ENCODE data around the gene GRIA3.
A peak's percentile ranks its signal among the peaks of the same experiment; 100 is the strongest.

Gene GRIA3

DNA sequence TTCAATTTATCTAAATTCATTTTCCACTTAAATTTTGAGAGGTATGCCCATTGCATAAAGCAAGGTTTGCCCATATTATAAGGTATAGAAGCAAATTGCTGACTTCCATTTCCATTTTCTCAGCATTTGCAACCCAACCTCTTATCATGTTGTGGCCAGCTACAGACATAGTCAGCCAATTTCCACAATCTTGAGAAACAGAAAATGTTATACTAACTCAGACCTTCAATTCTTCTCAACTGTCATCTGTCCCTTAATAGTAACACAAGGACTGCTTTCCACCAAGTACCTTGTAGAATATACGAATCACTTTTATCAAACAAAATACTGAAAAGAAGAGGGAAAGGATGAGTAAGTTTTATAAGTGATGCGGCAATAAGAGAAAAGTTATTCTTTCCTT is 11.2 kb upstream of the GRIA3 start:
- TF ChIP-seq, protein P1, sequence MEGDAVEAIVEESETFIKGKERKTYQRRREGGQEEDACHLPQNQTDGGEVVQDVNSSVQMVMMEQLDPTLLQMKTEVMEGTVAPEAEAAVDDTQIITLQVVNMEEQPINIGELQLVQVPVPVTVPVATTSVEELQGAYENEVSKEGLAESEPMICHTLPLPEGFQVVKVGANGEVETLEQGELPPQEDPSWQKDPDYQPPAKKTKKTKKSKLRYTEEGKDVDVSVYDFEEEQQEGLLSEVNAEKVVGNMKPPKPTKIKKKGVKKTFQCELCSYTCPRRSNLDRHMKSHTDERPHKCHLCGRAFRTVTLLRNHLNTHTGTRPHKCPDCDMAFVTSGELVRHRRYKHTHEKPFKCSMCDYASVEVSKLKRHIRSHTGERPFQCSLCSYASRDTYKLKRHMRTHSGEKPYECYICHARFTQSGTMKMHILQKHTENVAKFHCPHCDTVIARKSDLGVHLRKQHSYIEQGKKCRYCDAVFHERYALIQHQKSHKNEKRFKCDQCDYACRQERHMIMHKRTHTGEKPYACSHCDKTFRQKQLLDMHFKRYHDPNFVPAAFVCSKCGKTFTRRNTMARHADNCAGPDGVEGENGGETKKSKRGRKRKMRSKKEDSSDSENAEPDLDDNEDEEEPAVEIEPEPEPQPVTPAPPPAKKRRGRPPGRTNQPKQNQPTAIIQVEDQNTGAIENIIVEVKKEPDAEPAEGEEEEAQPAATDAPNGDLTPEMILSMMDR (IDR thresholded peaks at IDR 0.05), result no peak
- Mint-ChIP-seq H3K9me3 (peaks cover 38% of the 10 kb centered on the region), H3K27me3 (ENCODE audit: low read depth, poor library complexity) (no peaks in the 10 kb centered on the region), H3K4me1 (peaks cover 9% of the 10 kb centered on the region), H3K36me3 (ENCODE audit: low read depth) (no peaks in the 10 kb centered on the region), H3K4me3 (no peak overlapping the region), H3K27ac (no peak overlapping the region)
- no peak for DNase-seq

DNA sequence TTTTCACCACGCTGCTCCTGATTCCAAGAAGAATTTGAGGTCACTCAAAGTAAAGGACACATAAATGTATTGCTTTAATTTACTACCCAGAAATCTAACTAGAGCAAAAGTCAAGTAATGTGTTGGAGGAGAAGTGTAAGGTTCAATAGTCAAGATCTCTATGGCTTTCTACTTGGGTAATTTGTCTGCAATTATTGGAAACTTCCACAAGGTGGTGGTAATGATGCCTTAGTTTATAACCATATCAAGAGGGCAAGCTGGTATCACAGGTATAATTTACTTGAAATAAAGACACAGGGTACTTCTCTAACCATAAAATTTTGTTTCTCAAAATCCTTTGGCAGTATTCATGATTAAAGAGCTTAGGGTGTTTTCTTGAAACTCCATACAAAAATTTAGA is 10.2 kb upstream of the GRIA3 start:
- DNase-seq, result no peak
- Mint-ChIP-seq H3K27me3 (ENCODE audit: low read depth, poor library complexity) (no peaks in the 10 kb centered on the region), H3K4me1 (peaks cover 9% of the 10 kb centered on the region), H3K27ac (no peak overlapping the region), H3K4me3 (no peak overlapping the region), H3K36me3 (ENCODE audit: low read depth) (no peaks in the 10 kb centered on the region), H3K9me3 (peaks cover 42% of the 10 kb centered on the region)
- TF ChIP-seq, protein P1 (IDR thresholded peaks at IDR 0.05), result peak; percentile 18

DNA sequence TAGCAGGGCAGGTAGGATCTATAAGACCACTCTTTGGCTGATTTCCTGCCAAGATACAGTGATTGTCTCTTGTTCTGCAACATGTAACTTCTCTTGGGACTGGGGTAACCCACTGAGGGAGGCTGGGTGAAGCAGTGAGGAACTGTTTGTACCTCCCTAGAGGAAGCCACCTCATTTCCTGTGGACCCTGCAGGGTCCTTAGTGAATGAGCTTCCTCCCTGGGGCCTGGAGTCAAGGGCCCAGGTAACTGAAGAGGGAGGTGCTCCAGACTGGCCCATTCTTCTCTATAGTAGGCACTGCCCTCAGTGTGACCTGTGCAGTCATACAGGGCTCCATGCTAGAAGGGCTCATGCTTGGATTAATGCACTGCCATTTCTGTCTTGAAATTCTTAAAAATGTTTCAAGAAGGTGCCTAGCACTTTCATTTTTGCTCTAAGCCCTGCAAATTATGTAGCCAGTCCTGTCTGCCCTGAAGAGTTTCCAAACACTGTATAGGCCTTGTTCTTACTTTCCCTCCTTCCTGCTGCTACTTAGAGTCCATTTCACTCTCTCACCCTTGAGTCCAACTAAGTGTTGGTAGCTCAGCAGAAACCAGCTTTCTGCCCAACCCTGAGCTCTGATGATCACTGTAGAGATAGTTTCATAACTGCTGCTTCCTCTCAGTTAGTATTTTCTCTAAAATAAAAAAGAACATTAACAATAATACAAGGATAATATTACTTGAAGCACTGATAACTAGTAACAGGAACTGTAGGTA is 8.5 kb upstream of the GRIA3 start:
- Mint-ChIP-seq H3K36me3 (ENCODE audit: low read depth) (no peaks in the 10 kb centered on the region), H3K27me3 (ENCODE audit: low read depth, poor library complexity) (no peaks in the 10 kb centered on the region), H3K4me3 (no peak overlapping the region), H3K27ac (no peak overlapping the region), H3K9me3 (peaks cover 45% of the 10 kb centered on the region), H3K4me1 (no peaks in the 10 kb centered on the region)
- TF ChIP-seq, protein P1 (IDR thresholded peaks at IDR 0.05), result no peak
- no peak for DNase-seq

DNA sequence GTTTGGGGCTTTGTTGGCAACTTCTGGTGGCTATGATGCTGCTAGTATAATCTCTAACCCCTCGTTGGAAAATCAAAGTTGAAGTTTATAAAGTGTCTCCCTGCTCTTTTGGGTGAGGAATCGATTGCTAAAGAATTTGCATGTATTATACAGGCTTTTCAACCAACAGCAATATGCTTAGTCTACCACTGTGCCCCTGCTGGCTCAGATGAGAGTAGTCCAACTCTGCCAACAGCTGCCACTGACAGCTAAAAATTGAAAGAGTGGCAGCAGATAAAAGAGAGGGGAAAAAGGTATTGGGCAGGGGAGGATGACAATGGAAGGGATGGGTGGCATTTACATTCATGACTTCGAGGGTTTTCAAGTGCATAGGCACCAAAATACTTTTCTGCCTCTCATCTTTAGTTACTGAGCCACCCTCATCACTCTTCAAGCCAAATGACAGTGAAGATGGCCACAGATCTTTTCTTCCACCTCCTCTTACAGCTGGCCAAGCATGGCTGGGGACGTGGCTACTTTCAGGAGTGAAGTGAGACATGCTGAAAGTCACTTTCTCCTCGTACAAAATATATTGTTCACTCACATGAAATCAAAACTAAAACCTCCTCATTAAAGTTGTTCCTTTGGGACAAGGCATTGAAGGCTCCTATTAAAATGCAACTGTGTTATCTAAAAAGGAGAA is 2.7 kb upstream of the GRIA3 start:
- Mint-ChIP-seq H3K36me3 (ENCODE audit: low read depth) (no peaks in the 10 kb centered on the region), H3K9me3 (peaks cover 73% of the 10 kb centered on the region), H3K27me3 (ENCODE audit: low read depth, poor library complexity) (no peaks in the 10 kb centered on the region), H3K27ac (no peak overlapping the region), H3K4me3 (no peak overlapping the region), H3K4me1 (peaks cover 24% of the 10 kb centered on the region)
- TF ChIP-seq, protein P1 (IDR thresholded peaks at IDR 0.05), result no peak
- DNase-seq, result no peak

DNA sequence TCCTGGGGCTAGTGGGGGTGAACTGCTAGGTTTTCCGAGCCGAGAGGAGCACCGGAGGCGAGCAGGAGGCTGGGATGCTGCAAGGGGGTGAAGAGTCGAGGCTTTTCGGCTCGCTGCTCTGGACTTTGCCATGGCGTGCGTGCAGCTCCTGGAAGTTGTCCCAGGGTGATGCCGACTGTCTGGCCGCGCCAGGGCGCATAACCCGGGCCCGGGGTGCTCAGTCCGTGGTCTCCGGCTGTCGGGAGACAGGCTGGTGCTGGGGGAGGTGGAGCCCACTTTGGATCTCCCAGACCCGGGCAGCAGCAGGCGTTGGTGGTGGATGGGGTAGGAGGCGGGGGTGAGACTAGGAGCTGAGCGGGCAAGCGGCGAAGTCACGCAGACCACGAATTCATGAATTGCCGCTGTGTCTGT is 793 bp downstream of the GRIA3 start:
- Mint-ChIP-seq H3K27ac (no peak overlapping the region), H3K27me3 (ENCODE audit: low read depth, poor library complexity) (no peaks in the 10 kb centered on the region), H3K9me3 (peaks cover 70% of the 10 kb centered on the region), H3K36me3 (ENCODE audit: low read depth) (peaks cover 15% of the 10 kb centered on the region), H3K4me1 (peaks cover 54% of the 10 kb centered on the region), H3K4me3 (peak overlapping the region; percentile 90)
- peak; percentile 35 for DNase-seq
- TF ChIP-seq, protein P1 (IDR thresholded peaks at IDR 0.05), result no peak
